Right kidney (tissue), 1 donor: Measurements from ENCODE around the gene SLC41A2.
"Not testable (repeated sequence)": the region's sequence is repeated elsewhere in the genome, so short reads cannot be mapped to it uniquely, and the experiment has no call there.

Experiments used
- DNase-seq: peaks from one replicate; pipeline ENCODE4 v3.0.0-alpha.2; 2016

Gene SLC41A2

GRCh38 chr12:104964167-104964855, 6.2 kb upstream of the SLC41A2 start:
- no peak for DNase-seq

DNA sequence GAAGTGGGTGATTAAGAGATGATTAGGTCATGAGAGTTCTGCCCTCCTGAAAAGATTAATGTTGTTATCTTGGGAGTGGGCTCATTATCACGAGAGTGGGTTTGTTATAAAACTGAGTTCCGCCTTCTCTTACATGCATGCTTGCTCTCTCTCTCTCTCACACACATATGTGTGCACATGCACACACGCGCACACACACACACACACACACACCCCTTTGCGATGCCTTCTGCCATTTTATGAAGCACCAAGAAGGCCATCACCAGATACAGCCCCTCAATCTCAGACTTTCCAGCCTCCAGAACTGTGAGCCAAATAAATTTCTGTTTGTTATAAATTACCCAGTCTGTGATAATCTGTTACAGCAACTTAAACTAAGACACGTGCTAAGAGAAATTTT, 5.7 kb upstream of the SLC41A2 start:
- no peak for DNase-seq

- no peak for DNase-seq
These were observed 2.4 kb upstream of the SLC41A2 start for GRCh38 chr12:104960464-104960863.

- DNase-seq = peak; percentile 20
These were observed 1.3 kb upstream of the SLC41A2 start for GRCh38 chr12:104959335-104959841.

DNA sequence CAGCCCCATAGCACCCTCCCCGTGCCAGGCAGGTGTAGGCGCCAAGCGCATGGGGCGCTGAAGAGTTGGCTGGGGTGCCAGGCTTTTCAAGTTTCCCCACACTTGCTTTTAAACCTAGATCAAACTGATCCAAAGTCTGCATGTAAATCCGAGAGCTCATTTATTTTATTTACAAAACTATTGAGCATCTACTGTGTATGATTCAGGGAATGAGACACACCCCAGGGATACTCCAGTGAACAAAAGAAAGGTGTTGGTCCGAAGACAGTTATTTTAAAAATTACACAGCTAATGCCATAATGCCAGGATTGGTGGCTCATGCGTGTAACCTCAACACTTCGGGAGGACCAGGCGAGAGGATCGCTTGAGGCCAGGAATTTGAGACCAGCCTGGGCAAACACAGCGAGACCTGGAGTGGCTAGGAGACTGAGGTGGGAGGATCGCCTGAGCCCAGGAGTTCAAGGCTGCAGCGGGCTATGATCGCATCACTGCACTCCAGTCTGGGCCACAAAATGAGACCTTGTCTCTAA, 780 bp upstream of the SLC41A2 start:
- no peak for DNase-seq

DNA sequence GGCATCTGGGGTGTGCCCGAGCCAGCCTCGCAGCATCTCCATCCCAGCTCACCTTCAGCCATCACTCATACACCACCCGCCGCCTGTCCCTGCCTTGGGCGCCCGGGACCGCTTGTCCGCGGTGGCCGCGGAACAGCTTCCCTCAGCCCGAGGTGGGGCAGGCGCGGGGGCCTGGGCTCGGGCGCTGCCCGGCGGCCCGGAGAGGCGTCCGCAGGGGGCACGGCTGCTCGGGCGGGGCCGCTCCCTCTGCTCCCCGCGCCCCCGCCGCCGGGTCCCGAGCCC, 430 bp downstream of the SLC41A2 start:
- DNase-seq = no peak

GRCh38 chr12:104956870-104957718, 996 bp downstream of the SLC41A2 start:
- no peak for DNase-seq

DNA sequence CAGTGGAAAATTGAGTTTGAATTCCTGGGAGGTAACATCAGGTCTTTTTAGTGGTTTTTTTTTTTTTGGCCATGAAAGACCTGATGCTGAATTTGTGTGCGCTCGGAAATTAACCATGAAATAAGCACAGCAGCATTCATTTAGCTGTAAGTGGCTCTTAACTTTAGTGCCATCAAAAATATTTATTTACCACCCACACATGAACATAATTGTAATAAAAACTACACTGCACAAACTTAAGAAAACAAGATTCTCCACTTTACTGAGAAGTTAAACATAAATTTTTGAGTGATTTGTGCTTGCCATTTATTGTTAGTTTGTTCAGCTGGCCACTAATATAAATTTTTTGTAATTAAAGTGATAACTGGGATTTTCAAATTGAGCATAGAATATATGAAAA, 2.4 kb downstream of the SLC41A2 start:
- DNase-seq = no peak

DNA sequence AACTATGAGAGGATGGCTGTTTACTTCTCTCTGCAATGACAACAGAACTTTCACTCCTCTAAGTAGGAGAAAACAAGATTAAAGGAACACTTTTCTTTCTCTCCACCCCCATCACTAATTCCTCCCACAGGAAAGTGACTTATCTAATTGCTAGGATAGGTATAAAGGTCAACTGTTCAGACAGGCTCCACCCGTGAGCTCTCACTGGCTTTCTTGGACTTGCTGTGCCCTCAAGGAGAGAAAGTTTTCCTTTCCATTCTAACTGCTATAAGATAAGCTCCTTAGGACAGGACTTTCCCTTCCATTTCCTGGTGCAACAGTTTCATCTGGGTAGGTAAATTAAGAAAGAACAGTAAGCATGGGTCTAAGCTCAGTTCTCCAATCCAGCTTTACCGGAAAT, 4.8 kb downstream of the SLC41A2 start:
- no peak for DNase-seq

DNA sequence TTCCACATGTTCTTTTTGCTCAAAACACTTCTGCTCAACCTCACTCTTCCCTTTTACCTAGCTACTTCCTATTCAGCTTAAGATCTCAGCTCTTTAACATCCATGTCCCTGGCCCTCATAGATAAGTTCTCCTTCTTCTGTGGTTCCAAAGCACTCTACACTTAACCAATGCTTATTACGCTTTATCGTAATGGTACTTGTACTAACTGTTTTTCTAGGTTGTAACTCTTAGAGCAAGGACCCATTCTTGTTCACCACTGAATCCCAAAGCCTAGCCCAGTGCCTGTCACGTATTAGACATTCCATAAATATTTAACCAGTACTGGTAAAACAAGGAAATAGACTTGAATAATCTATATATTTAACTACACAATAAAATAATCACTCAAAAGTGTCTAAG, 5.3 kb downstream of the SLC41A2 start:
- no peak for DNase-seq

- no peak for DNase-seq
These were observed 6.2 kb downstream of the SLC41A2 start for GRCh38 chr12:104951759-104952509.

GRCh38 chr12:104948716-104949115, 9.4 kb downstream of the SLC41A2 start:
- DNase-seq = not testable (repeated sequence)

DNA sequence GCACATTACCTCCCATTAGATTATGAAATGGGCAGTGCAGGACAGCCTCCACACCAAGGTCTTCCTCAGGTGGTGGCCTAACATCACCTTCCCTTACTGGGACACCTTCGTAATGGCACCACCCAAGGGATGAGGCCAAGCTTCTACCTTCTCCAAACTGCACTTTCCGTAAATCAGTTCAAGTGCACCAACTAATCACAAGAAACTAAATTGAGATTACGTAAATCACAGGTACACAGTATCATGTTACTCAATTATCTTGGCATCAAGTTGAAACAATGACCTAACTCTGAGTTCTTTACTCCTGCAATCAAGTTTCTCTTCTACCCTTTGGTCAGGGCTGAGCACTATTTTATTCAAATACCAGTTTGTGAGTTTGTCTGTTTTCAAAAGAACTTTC, 13.8 kb downstream of the SLC41A2 start:
- no peak for DNase-seq

- not testable (repeated sequence) for DNase-seq
These were observed 14.7 kb downstream of the SLC41A2 start for GRCh38 chr12:104943401-104943800.

DNA sequence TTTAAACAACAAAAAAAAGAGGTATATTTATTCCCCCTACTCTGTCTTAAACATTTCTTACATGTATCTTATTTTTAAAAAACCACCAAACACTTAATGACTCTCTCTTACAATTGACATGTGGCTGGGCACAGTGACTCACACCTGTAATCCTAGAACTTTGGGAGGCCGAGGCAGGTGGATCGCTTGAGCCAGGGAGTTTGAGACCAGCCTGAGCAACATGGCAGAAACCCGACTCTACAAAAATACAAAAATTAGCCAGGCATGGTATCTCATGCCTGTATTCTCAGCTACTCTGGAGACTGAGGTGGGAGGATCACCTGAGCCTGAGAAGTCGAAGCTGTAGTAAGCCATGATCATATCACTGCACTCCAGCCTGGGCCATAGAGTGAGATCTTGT, 16.0 kb downstream of the SLC41A2 start:
- DNase-seq = no peak

GRCh38 chr12:104941454-104941853, 16.6 kb downstream of the SLC41A2 start:
- DNase-seq = no peak

- no peak for DNase-seq
These were observed 19.0 kb downstream of the SLC41A2 start for GRCh38 chr12:104939089-104939488.

- DNase-seq = no peak
These were observed 19.7 kb downstream of the SLC41A2 start for GRCh38 chr12:104938371-104938770.

DNA sequence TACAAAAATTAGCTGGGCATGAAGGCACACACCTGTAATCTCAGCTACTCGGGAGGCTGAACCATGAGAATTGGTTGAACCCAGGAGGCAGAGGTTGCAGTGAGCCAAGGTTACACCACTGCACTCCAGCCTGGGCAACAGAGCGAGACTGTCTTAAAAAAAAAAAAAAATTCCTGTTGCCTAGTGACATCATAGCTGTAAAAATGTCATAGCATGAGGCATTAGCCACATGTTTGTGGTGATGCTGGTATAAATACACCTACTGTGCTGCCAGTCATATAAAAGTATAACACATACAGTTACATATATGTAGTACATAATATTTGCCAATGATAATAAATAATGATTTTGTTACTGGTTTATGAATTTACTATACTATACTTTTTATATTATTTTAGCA, 22.2 kb downstream of the SLC41A2 start:
- DNase-seq = no peak

GRCh38 chr12:104933778-104934177, 24.3 kb downstream of the SLC41A2 start:
- no peak for DNase-seq

GRCh38 chr12:104933128-104933527, 25.0 kb downstream of the SLC41A2 start:
- no peak for DNase-seq

GRCh38 chr12:104930388-104931326, 27.4 kb downstream of the SLC41A2 start:
- DNase-seq = no peak
